ENCODE results near the gene GGTLC2.

DNA sequence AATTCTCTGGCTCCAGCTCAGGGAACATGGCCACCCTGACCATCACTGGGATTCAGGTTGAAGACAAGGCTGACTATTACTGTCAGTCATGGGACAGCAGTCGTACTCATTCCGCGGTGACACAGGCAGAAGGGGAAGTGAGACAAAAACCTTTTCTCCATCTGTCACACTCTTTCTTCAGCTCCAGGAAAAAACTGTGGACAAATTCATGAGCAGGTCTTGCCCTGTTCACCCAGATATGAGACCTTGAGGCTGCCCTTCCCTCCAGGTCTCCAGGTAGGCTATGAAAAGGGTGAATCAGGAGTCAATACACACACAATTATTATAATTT lies 39.4 kb upstream of the GGTLC2 start:
- TF ChIP-seq, protein P1, sequence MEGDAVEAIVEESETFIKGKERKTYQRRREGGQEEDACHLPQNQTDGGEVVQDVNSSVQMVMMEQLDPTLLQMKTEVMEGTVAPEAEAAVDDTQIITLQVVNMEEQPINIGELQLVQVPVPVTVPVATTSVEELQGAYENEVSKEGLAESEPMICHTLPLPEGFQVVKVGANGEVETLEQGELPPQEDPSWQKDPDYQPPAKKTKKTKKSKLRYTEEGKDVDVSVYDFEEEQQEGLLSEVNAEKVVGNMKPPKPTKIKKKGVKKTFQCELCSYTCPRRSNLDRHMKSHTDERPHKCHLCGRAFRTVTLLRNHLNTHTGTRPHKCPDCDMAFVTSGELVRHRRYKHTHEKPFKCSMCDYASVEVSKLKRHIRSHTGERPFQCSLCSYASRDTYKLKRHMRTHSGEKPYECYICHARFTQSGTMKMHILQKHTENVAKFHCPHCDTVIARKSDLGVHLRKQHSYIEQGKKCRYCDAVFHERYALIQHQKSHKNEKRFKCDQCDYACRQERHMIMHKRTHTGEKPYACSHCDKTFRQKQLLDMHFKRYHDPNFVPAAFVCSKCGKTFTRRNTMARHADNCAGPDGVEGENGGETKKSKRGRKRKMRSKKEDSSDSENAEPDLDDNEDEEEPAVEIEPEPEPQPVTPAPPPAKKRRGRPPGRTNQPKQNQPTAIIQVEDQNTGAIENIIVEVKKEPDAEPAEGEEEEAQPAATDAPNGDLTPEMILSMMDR (IDR thresholded peaks at IDR 0.05; ENCODE audit: poor library complexity, severe bottlenecking) = no peak
- TF ChIP-seq POLR2AphosphoS5 (IDR thresholded peaks at IDR 0.05) (no peak), EZH2 (IDR thresholded peaks at IDR 0.05; ENCODE audit: borderline replicate concordance, insufficient read depth, low read length, poor library complexity, severe bottlenecking) (no peak), TAF1 (IDR thresholded peaks at IDR 0.05; ENCODE audit: low read depth) (no peak), RAD21 (conservative IDR thresholded peaks at IDR 0.05) (no peak)
- TF ChIP-seq, protein P2, sequence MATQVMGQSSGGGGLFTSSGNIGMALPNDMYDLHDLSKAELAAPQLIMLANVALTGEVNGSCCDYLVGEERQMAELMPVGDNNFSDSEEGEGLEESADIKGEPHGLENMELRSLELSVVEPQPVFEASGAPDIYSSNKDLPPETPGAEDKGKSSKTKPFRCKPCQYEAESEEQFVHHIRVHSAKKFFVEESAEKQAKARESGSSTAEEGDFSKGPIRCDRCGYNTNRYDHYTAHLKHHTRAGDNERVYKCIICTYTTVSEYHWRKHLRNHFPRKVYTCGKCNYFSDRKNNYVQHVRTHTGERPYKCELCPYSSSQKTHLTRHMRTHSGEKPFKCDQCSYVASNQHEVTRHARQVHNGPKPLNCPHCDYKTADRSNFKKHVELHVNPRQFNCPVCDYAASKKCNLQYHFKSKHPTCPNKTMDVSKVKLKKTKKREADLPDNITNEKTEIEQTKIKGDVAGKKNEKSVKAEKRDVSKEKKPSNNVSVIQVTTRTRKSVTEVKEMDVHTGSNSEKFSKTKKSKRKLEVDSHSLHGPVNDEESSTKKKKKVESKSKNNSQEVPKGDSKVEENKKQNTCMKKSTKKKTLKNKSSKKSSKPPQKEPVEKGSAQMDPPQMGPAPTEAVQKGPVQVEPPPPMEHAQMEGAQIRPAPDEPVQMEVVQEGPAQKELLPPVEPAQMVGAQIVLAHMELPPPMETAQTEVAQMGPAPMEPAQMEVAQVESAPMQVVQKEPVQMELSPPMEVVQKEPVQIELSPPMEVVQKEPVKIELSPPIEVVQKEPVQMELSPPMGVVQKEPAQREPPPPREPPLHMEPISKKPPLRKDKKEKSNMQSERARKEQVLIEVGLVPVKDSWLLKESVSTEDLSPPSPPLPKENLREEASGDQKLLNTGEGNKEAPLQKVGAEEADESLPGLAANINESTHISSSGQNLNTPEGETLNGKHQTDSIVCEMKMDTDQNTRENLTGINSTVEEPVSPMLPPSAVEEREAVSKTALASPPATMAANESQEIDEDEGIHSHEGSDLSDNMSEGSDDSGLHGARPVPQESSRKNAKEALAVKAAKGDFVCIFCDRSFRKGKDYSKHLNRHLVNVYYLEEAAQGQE (IDR thresholded peaks at IDR 0.05; ENCODE audit: borderline replicate concordance) = no peak

Measured in neural cell (in vitro differentiated cells).